ENCODE measurements around the gene TMEM163. TPM values are rescaled to one million over a fixed set of nuclear protein-coding genes. Genes with fewer than 3 reads are reported as not detected.

TMEM163 gene
- polyA plus RNA-seq, 1 donor from 2014 or later = 3.5 TPM

GRCh38 chr2:134674687-134675086 lies 44.1 kb downstream of the TMEM163 start:
- Histone ChIP-seq H3K9me2 (ENCODE audit: insufficient read depth, low read length) (no peaks in the 10 kb centered on the region), H3K36me3 (ENCODE audit: insufficient read depth, low read length) (no peaks in the 10 kb centered on the region), H3K9me3 (ENCODE audit: low read length) (no peaks in the 10 kb centered on the region), H3K4me3 (ENCODE audit: low read length) (no peak overlapping the region), H3K27ac (ENCODE audit: low read length) (no peak overlapping the region), H3K9ac (ENCODE audit: low read length) (no peak overlapping the region), H3F3A (ENCODE audit: insufficient read depth, low read length, poor library complexity, severe bottlenecking) (no peaks in the 10 kb centered on the region), H3K79me2 (replicated peaks; ENCODE audit: insufficient read depth, low read length) (no peaks in the 10 kb centered on the region), H2AFZ (ENCODE audit: low read depth, low read length) (no peak overlapping the region), H4K20me1 (ENCODE audit: insufficient read depth) (no peaks in the 10 kb centered on the region), H3K4me2 (ENCODE audit: low read length) (no peak overlapping the region), H3K27me3 (ENCODE audit: insufficient read depth, low read depth, low read length) (no peaks in the 10 kb centered on the region)
- TF ChIP-seq EZH2 (IDR thresholded peaks at IDR 0.05; ENCODE audit: borderline replicate concordance, insufficient read depth, low read length, poor library complexity, severe bottlenecking) = no peak
- no peak for TF ChIP-seq TAF1 (IDR thresholded peaks at IDR 0.05; ENCODE audit: low read depth)
- no peak for TF ChIP-seq REST (IDR thresholded peaks at IDR 0.05; ENCODE audit: borderline replicate concordance)
- no peak for TF ChIP-seq MXI1 (conservative IDR thresholded peaks at IDR 0.05; ENCODE audit: poor library complexity, severe bottlenecking)
- TF ChIP-seq RAD21 (conservative IDR thresholded peaks at IDR 0.05) = no peak
- no peak for TF ChIP-seq EP300 (conservative IDR thresholded peaks at IDR 0.05; ENCODE audit: poor library complexity, severe bottlenecking)
- no peak for TF ChIP-seq SMC3 (conservative IDR thresholded peaks at IDR 0.05; ENCODE audit: poor library complexity)

- no peaks in the 10 kb centered on the region for H4K20me1 ChIP-seq (ENCODE audit: insufficient read depth)
- no peak overlapping the region for H2AFZ ChIP-seq (ENCODE audit: low read depth, low read length)
- H3F3A ChIP-seq (ENCODE audit: insufficient read depth, low read length, poor library complexity, severe bottlenecking) = no peaks in the 10 kb centered on the region
- no peak overlapping the region for H3K9ac ChIP-seq (ENCODE audit: low read length)
- H3K4me3 ChIP-seq (ENCODE audit: low read length) = no peak overlapping the region
- no peak overlapping the region for H3K4me2 ChIP-seq (ENCODE audit: low read length)
- no peaks in the 10 kb centered on the region for H3K79me2 ChIP-seq (replicated peaks; ENCODE audit: insufficient read depth, low read length)
- H3K9me3 ChIP-seq (ENCODE audit: low read length) = no peaks in the 10 kb centered on the region
- H3K27me3 ChIP-seq (ENCODE audit: insufficient read depth, low read depth, low read length) = no peaks in the 10 kb centered on the region
- TF ChIP-seq SMC3 (conservative IDR thresholded peaks at IDR 0.05; ENCODE audit: poor library complexity) (no peak), RAD21 (conservative IDR thresholded peaks at IDR 0.05) (no peak), REST (IDR thresholded peaks at IDR 0.05; ENCODE audit: borderline replicate concordance) (no peak), CTCF (IDR thresholded peaks at IDR 0.05; ENCODE audit: poor library complexity, severe bottlenecking) (no peak), EP300 (conservative IDR thresholded peaks at IDR 0.05; ENCODE audit: poor library complexity, severe bottlenecking) (no peak), MXI1 (conservative IDR thresholded peaks at IDR 0.05; ENCODE audit: poor library complexity, severe bottlenecking) (no peak), EZH2 (IDR thresholded peaks at IDR 0.05; ENCODE audit: borderline replicate concordance, insufficient read depth, low read length, poor library complexity, severe bottlenecking) (no peak), TAF1 (IDR thresholded peaks at IDR 0.05; ENCODE audit: low read depth) (no peak), POLR2AphosphoS5 (IDR thresholded peaks at IDR 0.05) (no peak)
- no peaks in the 10 kb centered on the region for H3K9me2 ChIP-seq (ENCODE audit: insufficient read depth, low read length)
- no peaks in the 10 kb centered on the region for H3K36me3 ChIP-seq (ENCODE audit: insufficient read depth, low read length)
- H3K27ac ChIP-seq (ENCODE audit: low read length) = no peak overlapping the region
Measured at GRCh38 chr2:134671513-134671912, 47.3 kb downstream of the TMEM163 start.
